Muscle layer of duodenum (tissue), 2 donors: Measurements from ENCODE around the gene SLC6A6.

Experiments
- H3K27ac ChIP-seq: one replicate; pipeline ENCODE4 v1.7.0; 2013; ENCODE audit warnings: mild to moderate bottlenecking, low read length
- H3K27me3 ChIP-seq: one replicate; pipeline ENCODE4 v1.7.0; 2013; ENCODE audit warnings: low read depth, mild to moderate bottlenecking, control low read depth, low read length
- H3K36me3 ChIP-seq, 2 donors: one replicate each; pipeline ENCODE4 v1.7.0; 2013; ENCODE audit warnings: low read length in 2 of 2, control low read depth in 1 of 2, mild to moderate bottlenecking in 1 of 2; ENCODE audit not compliant: insufficient read depth in 2 of 2, control insufficient read depth in 1 of 2
- H3K4me1 ChIP-seq, 2 donors: one replicate each; pipeline ENCODE4 v1.7.0; 2013; ENCODE audit warnings: low read length in 2 of 2, mild to moderate bottlenecking in 2 of 2, control low read depth in 1 of 2, moderate library complexity in 1 of 2; ENCODE audit not compliant: insufficient read depth in 2 of 2, control insufficient read depth in 1 of 2
- H3K4me3 ChIP-seq, 2 donors: one replicate each; pipeline ENCODE4 v1.7.0; 2013; ENCODE audit warnings: low read length in 2 of 2, low read depth in 1 of 2, mild to moderate bottlenecking in 1 of 2
- H3K9me3 ChIP-seq, 2 donors: one replicate each; pipeline ENCODE4 v1.7.0; 2013; ENCODE audit warnings: low read length in 2 of 2, control low read depth in 1 of 2, mild to moderate bottlenecking in 1 of 2; ENCODE audit not compliant: control insufficient read depth in 1 of 2
- donor health status: healthy.

SLC6A6 gene

DNA sequence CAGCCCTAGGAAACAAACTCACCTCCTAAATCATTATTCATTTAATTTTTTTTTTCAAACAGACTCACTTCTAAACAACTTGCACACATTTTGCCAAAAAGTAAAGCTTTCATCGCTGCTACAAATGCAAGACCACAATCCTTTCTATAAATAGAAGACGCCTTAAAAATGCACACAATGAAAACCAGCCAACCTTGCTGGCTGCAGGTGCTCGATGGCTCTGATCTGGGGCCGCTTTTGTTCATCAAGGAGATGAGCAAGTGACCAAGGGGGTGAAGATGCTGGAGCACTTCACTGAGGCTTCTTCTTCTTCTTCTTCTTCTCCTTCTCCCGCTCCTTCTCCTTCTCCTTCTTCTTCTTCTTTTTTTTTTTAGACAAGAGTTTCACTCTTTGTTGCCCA is 12.7 kb upstream of the SLC6A6 start:
- Histone ChIP-seq H3K27me3 (no peaks in the 10 kb centered on the region), H3K36me3 (no peaks in the 10 kb centered on the region), H3K4me3 (no peak overlapping the region), H3K27ac (no peak overlapping the region), H3K4me1 (peaks cover 0 to 20% of the 10 kb centered on the region in 2 donors), H3K9me3 (no peaks in the 10 kb centered on the region)

DNA sequence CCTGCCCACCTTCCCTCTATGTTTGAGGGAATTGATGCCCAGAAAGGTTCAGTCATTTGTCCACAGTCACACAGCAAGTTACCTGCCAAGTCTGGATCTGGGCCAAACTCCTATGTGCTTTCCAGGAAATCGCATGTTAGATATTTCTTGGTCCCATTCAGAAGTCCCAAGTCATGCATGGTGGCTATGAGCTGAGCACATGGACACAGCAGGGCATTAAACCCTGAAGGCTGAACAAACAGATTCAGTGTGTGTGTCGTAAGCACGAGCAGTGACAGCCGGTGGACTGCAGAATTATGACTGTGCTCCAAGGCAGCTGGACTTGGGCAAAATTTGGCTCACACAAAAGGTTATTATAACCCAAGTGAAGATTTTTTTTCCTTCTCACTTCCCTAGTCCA is 11.4 kb upstream of the SLC6A6 start:
- Histone ChIP-seq H3K36me3 (no peaks in the 10 kb centered on the region), H3K27ac (no peak overlapping the region), H3K27me3 (no peaks in the 10 kb centered on the region), H3K4me1 (peaks cover 0 to 20% of the 10 kb centered on the region in 2 donors), H3K9me3 (no peaks in the 10 kb centered on the region), H3K4me3 (no peak overlapping the region)

DNA sequence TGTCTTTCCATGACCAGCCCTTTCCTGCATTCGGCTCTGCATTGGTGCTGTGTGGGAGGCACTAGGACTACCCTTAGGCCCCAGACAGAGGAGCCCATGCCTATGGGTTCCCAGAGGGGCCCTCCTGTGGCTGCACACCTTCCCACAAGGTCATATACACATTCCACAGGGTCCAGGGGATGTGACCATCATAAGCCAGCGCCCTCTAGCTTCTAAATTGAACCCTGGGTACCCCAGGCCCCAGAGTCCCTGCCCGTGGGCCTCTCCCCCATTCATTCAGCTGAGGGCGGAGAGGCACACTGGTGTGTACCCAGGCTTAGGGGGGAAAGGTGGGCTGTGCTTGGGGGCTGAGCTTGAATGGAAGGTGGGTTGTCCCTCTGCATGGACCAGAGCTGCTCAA is 10.2 kb upstream of the SLC6A6 start:
- no peak overlapping the region for H3K4me3 ChIP-seq
- H3K9me3 ChIP-seq: no peaks in the 10 kb centered on the region
- peaks cover 0 to 20% of the 10 kb centered on the region in 2 donors for H3K4me1 ChIP-seq
- no peak overlapping the region for H3K27ac ChIP-seq
- no peaks in the 10 kb centered on the region for H3K36me3 ChIP-seq
- H3K27me3 ChIP-seq: no peaks in the 10 kb centered on the region

DNA sequence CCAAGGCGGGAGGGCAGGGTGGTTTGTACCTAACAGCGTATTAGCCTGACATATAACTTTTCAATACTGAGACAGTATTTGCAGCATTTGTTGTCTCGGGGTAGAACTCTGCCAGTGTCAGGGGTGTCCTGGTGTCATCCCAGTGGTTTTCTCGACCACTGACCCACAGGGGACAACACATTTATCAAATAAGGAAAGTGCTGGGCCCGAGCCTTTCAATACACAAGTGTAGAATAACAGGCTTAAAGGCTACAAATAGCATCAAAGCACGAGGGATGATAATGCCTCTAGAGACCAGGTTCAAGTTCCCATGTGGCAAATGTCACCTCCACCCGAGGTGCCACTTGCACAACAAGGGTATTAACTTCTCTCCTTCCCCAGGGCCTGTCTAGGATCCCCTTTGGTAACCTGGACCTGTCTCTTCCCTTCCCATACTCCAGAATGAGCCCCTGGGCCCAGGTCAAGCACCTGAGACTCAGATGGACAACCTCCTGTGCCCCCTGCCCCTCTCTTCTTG is 9.5 kb upstream of the SLC6A6 start:
- Histone ChIP-seq H3K36me3 (no peaks in the 10 kb centered on the region), H3K4me1 (peaks cover 0 to 20% of the 10 kb centered on the region in 2 donors), H3K9me3 (no peaks in the 10 kb centered on the region), H3K27ac (peak overlapping the region; percentile 31), H3K27me3 (no peaks in the 10 kb centered on the region), H3K4me3 (no peak overlapping the region)

DNA sequence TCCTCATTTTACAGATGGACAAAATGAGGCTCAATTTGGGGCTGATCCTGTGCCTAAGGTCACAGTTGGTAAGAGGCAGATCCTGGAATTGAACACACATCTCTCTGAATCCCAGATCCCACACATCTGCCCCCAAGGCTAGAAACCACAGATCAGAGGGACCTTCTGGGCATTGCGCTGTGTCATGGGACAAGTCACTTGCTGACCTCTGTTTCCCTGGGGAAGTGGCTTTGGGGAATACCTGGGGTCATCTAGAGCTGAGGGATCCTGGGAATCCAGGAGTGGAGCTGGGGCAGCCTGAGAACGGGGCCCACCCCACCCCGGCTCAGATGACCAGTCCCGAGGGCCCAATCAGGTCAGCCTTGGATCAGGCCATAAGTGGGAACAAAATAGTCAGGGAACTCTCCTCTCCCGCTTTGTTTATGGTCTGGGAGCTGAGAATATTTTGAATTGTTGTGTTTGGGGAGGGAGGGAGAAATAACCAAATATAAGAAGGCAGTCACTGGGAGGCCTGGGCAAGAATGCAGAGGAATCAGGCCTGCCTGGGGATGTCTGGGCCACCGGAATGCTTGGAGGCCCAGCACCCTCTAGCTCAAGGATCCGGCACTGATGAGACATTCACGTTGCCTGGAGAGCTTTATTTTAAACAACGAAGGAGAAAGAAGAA is 8.8 kb upstream of the SLC6A6 start:
- no peaks in the 10 kb centered on the region for H3K9me3 ChIP-seq
- peaks cover 0 to 20% of the 10 kb centered on the region in 2 donors for H3K4me1 ChIP-seq
- no peaks in the 10 kb centered on the region for H3K27me3 ChIP-seq
- H3K27ac ChIP-seq: peak overlapping the region; percentile 31
- H3K4me3 ChIP-seq: no peak overlapping the region
- H3K36me3 ChIP-seq: no peaks in the 10 kb centered on the region

DNA sequence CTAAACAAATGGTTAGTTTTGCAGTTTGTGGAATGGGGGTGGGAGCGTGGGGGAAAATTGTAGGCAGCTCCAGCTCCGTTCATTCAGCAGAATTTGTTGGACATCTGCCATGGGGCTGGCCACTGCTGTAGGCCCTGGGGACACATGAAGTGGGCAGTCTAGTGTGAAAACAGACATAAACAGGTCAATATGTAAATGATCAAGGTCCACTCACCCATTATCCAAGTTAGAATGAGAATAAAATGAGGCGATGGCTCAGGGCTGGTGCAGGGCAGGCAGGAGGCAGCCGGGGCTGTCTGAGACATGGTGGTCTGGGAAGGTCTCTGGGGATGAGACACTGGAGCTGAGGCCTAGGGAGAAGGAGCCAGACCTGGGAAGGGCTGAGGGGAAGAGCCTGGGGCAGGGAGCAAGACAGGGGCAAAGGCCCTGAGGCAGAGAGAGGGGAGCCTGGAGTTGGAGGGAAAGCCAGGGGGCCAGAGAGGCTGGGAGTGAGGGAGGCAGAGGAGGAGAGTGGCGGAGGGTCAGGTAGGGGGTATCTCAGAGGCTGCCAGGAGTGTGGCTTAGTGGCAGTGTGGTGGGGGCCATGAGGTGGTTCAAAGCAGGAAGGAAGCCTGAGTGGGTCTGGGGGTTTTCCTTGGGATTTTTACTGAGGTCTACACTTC is 6.2 kb upstream of the SLC6A6 start:
- no peak overlapping the region for H3K27ac ChIP-seq
- peaks cover 0 to 6% of the 10 kb centered on the region in 2 donors for H3K4me1 ChIP-seq
- no peaks in the 10 kb centered on the region for H3K36me3 ChIP-seq
- H3K9me3 ChIP-seq: no peaks in the 10 kb centered on the region
- no peak overlapping the region for H3K4me3 ChIP-seq
- no peaks in the 10 kb centered on the region for H3K27me3 ChIP-seq

DNA sequence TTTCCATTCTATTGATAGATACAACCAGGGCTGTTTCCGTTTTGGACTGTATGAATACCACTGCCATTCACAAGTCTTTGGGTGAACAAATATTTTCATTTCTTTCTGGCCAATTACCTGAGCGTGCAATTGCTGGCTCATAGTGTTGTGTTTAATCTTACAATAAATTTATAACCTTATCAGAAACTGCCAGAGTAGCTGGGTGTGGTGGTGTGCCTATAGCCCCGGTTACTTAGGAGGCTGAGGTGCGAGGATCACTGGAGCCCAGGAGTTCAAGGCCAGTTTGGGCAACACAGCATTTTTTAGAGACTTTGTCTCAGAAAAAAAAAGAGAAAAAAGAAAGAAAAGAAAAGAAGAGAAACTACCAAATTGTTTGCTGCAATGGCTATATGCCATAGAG is 5.4 kb upstream of the SLC6A6 start:
- Histone ChIP-seq H3K9me3 (no peaks in the 10 kb centered on the region), H3K27me3 (no peaks in the 10 kb centered on the region), H3K4me3 (no peak overlapping the region), H3K4me1 (peaks cover 0 to 3% of the 10 kb centered on the region in 2 donors), H3K36me3 (no peaks in the 10 kb centered on the region), H3K27ac (no peak overlapping the region)

DNA sequence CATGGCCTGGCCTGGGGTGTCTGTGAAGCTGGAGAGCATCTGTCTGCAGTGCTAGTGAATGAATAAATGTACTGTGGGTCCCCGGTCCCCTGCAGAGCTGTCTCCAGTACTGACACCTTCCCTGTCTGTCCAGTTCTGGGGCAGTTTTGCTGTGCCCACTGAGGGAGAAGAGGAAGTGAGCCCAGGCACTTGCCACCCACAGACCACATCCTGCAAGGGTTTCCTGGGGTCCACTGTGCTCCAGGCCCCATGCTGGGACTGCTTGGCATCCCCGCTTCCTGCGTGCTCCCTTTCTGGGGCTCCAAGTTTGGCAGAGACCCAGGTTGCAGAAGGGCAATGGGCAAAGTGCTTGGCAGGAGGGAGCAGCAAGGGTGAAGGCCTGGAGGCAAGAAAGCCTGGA is 4.9 kb upstream of the SLC6A6 start:
- peaks cover 0 to 5% of the 10 kb centered on the region in 2 donors for H3K4me1 ChIP-seq
- no peak overlapping the region for H3K27ac ChIP-seq
- no peaks in the 10 kb centered on the region for H3K36me3 ChIP-seq
- H3K27me3 ChIP-seq: no peaks in the 10 kb centered on the region
- H3K4me3 ChIP-seq: no peak overlapping the region
- no peaks in the 10 kb centered on the region for H3K9me3 ChIP-seq

DNA sequence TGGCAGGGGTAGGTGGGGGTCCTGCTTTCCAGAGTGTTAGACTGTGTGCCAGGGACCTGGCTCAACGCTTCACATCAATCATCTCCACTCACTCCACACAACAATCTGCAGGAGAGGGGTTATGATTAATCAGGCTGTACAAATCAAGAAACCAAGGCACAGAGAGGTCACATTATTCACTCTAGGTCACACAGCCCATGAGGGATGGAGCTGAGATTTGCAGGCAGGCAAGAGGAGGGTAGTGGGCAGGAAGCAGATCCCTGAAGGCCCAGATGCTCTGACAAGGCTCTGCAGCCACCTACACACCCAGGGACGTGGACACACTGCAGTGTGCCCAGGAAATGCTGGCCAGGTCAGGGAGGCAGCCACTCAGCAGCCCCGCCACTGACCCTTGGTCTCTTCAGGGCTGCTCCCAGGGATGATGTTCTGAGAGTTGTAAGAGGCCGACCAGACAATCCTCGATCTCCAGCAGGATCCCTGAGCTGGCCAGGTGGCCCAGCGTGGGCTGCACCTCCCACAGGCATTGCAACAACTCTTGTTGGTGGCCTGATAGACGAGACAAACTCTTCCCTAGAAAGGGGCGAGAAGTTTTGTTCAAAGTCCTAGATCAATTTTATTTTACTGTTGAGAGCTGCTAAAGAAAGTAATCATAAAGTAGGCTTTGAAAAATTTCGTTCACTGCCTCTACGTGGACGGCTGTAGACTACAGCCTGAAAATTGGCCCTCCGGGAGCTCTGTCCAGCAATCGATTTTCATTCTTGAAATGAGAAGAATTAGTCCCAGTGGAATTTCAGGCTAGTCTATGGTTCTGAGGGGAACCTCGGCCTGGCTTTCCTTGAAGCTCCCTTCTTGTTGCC is 4.2 kb upstream of the SLC6A6 start:
- Histone ChIP-seq H3K4me3 (no peak overlapping the region), H3K36me3 (no peaks in the 10 kb centered on the region), H3K4me1 (peaks cover 0 to 11% of the 10 kb centered on the region in 2 donors), H3K9me3 (no peaks in the 10 kb centered on the region), H3K27ac (no peak overlapping the region), H3K27me3 (no peaks in the 10 kb centered on the region)

DNA sequence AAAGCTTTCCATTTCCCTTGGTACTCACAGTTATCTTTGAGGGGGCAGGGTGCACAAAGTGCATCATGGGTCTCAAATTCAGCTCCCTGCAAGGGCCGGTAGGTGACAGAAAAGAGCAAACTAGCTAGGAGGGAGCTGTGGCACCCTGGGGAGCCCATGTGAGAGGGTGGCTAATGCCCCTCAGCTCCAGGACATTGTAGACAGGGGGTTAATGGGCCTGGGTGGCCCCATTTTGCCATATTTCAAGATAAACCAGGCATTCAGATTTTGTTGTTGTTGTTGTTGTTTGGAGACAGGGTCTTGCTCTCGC is 3.7 kb upstream of the SLC6A6 start:
- Histone ChIP-seq H3K27me3 (no peaks in the 10 kb centered on the region), H3K36me3 (no peaks in the 10 kb centered on the region), H3K4me3 (no peak overlapping the region), H3K27ac (no peak overlapping the region), H3K4me1 (peaks cover 0 to 17% of the 10 kb centered on the region in 2 donors), H3K9me3 (no peaks in the 10 kb centered on the region)

DNA sequence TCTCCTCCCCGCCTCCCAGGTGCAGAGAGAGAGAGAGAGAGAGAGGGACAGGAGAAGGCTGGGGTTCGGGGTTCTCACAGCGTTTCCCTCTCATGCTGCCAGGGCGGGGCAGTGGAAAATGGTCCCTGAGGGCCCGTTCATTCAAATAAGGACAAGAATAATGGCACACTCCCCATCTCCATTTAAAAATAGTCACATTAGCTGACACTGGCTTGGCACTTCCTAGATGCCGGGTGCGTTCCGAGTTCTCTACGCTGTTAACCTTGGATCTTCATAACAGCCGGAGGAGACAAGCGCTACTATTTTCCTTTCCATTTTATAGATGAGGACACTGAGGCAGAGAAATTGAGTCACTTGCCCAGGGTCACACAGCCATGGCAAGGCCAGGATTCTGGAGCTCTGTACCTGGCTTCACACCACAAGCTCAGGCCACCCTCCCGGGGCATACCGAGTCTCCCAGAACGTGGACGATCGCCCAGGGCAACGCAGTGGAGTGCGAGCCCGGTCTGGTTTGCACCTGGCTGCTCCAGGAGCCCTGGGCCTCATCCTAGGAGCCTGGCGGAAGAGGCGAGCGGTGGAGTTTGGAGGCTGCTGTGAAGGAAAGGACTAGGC is 608 bp upstream of the SLC6A6 start:
- H3K4me1 ChIP-seq: peaks cover 6 to 39% of the 10 kb centered on the region in 2 donors
- no peaks in the 10 kb centered on the region for H3K36me3 ChIP-seq
- no peaks in the 10 kb centered on the region for H3K27me3 ChIP-seq
- H3K27ac ChIP-seq: no peak overlapping the region
- peak overlapping the region; percentile 23 to 83 for H3K4me3 ChIP-seq
- H3K9me3 ChIP-seq: no peaks in the 10 kb centered on the region
